ENCODE measurements around the gene PLCD1. TPM values are rescaled to one million over a fixed set of nuclear protein-coding genes. Genes with fewer than 3 reads are reported as not detected.

Gene PLCD1
- total RNA-seq, 6 donors from 2014 or later: 20.8 to 80.1 (median 36.1) TPM

GRCh38 chr3:38004415-38005075, 24.9 kb downstream of the PLCD1 start:
- Histone ChIP-seq H3K9me3 (no peaks in the 10 kb centered on the region), H3K36me3 (peaks cover 2 to 61% (median 39%) of the 10 kb centered on the region in 4 donors), H3K27ac (peak overlapping the region in 2 of 4 donors; percentile 5 to 55), H3K4me3 (no peak overlapping the region), H3K4me1 (peaks cover 3 to 15% (median 8%) of the 10 kb centered on the region in 4 donors), H3K27me3 (no peaks in the 10 kb centered on the region)
- DNase-seq (peak in 1 of 2 donors; percentile 82), ATAC-seq (ENCODE audit: low FRiP score in 2 of 2) (peak; percentile 75 to 77)
- WGBS, 2 donors: 73 to 75% methylated on average over 13 to 14 of the region's 14 CpGs
- TF ChIP-seq CTCF (IDR thresholded peaks at IDR 0.05) (peak; percentile 32 to 77 (median 64)), EP300 (IDR thresholded peaks at IDR 0.05) (no peak)

- TF ChIP-seq POLR2A (IDR thresholded peaks at IDR 0.05) (no peak), CTCF (IDR thresholded peaks at IDR 0.05) (no peak), EP300 (IDR thresholded peaks at IDR 0.05) (no peak), POLR2AphosphoS5 (IDR thresholded peaks at IDR 0.05) (no peak)
- 74 to 88% methylated on average over 5 to 11 of the region's 11 CpGs for WGBS, 2 donors
- ATAC-seq (ENCODE audit: low FRiP score in 2 of 2): no peak
- Histone ChIP-seq H3K36me3 (peaks cover 2 to 55% (median 35%) of the 10 kb centered on the region in 4 donors), H3K4me3 (no peak overlapping the region), H3K27me3 (no peaks in the 10 kb centered on the region), H3K27ac (peak overlapping the region in 3 of 4 donors; percentile 5 to 55 (median 32)), H3K9me3 (no peaks in the 10 kb centered on the region), H3K4me1 (peaks cover 6 to 20% (median 11%) of the 10 kb centered on the region in 4 donors)
- no peak for DNase-seq
Measured at GRCh38 chr3:38003817-38004414, 25.5 kb downstream of the PLCD1 start.

- Histone ChIP-seq H3K4me3 (no peak overlapping the region), H3K27me3 (no peaks in the 10 kb centered on the region), H3K27ac (peak overlapping the region in 2 of 4 donors; percentile 20 to 32), H3K36me3 (peaks cover 2 to 50% (median 30%) of the 10 kb centered on the region in 4 donors), H3K4me1 (peaks cover 9 to 25% (median 14%) of the 10 kb centered on the region in 4 donors), H3K9me3 (no peaks in the 10 kb centered on the region)
- DNase-seq (peak; percentile 77 to 82), ATAC-seq (ENCODE audit: low FRiP score in 2 of 2) (peak; percentile 66 to 71)
- TF ChIP-seq EP300 (IDR thresholded peaks at IDR 0.05) (no peak), CTCF (IDR thresholded peaks at IDR 0.05) (peak; percentile 83 to 89 (median 86))
- WGBS, 2 donors: 50 to 73% methylated on average over 2 to 7 of the region's 7 CpGs
Measured at GRCh38 chr3:38003371-38003816, 26.0 kb downstream of the PLCD1 start.

DNA sequence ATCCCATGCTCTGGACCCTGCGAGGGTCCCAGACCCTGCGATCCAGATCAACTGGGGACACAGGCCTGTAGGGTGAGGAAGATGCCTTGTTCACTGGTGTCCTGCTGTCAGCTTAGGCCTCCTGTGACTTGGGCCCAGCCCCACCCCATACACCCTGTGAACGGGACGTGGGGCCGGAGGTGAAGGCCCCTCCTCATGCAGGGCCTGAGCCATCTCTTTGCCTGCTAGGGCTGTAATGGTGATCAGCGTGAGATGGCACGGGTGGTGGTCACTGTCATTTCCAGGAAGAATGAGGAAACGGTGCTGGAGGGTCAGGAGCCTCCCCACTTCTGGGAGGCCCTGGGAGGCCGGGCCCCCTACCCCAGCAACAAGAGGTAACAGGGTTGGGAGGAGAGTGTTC, 26.5 kb downstream of the PLCD1 start:
- DNase-seq (no peak), ATAC-seq (ENCODE audit: low FRiP score in 2 of 2) (no peak)
- Histone ChIP-seq H3K27me3 (no peaks in the 10 kb centered on the region), H3K27ac (peak overlapping the region in 2 of 4 donors; percentile 20 to 32), H3K4me3 (no peak overlapping the region), H3K4me1 (peaks cover 13 to 29% (median 18%) of the 10 kb centered on the region in 4 donors), H3K36me3 (peaks cover 2 to 45% (median 27%) of the 10 kb centered on the region in 4 donors), H3K9me3 (no peaks in the 10 kb centered on the region)
- WGBS, 2 donors: 85 to 89% methylated on average over 9 of the region's 9 CpGs
- no peak for TF ChIP-seq POLR2A (IDR thresholded peaks at IDR 0.05)
- TF ChIP-seq POLR2AphosphoS5 (IDR thresholded peaks at IDR 0.05): no peak
- no peak for TF ChIP-seq CTCF (IDR thresholded peaks at IDR 0.05)
- TF ChIP-seq EP300 (IDR thresholded peaks at IDR 0.05): no peak
